ENCODE results near the gene AJAP1.

Gene AJAP1

DNA sequence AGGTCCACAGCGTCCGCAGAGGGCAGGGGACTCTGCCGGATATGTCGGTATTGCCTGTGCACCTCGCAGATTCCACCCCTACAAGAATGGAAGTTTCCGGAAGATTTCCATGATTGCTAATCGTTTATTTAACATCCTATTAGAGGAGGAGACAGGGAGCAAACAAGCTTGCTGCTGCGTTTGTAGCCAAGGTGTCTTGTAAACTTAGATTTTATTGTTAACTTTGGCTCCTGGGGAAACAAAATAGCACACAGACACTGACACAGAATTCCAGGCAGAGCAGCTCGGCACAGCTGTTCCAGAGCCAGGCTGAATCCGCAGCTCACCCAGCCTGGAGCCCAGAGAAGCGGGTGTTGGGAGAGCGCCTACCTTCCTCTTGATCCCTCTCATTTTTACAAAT, 75.7 kb downstream of the AJAP1 start:
- DNase-seq (ENCODE audit: low read depth in 2 of 2): no peak

DNA sequence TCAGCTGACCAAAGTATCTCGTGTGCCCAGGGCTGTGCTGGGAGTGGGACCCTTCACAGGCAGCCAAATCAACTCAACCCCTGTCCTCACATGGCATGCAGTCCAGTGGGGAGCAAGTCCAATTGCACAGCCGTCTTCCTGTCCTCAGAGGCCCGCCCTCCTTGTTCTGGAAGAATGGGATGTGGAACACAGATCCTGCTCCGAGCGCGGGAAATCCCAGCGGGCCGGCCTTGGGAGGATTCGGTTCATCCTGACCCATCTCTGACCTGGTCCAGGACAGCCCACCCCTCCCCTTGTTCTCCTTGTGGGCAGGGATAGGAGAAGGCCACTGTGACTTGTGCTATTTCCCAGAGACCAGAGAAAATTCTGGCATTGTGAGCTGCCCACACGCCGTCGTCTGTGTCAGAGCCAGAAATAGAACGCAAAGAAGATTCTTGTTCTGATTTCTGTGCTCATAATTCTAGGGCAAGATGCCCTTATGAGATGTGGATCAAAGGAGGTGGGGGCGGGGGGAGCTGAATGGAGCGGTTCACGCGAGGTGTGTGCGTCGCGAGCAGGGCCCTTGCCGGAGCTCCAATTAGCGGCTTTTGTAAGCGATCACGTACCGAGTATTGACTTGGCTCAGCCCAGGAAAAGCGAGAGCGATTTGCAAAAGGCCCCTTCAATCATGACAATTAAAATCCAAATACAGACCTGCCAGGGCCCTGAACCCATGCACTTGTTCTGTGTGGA, 79.2 kb downstream of the AJAP1 start:
- no peak for DNase-seq (ENCODE audit: low read depth in 2 of 2)

DNA sequence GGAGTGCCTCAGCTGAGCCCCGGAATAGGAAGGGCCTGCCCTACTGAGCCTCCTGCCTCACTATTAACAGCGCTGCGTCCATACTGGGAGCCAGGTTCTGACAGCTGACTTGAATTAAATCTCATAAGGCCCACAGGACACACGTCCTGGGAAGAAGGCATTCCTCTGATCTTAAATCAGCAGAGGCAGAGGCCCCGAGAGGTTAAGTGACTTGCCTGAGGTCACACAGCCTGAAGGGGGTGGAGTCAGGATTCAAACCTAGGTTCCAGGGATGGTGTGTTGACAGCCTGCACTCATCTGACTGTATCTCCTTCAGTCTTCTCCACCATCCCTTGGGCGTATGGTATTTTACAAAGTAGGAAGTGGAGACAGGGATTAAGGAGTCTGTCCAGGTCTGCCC, 79.8 kb downstream of the AJAP1 start:
- DNase-seq (ENCODE audit: low read depth in 2 of 2): no peak

DNA sequence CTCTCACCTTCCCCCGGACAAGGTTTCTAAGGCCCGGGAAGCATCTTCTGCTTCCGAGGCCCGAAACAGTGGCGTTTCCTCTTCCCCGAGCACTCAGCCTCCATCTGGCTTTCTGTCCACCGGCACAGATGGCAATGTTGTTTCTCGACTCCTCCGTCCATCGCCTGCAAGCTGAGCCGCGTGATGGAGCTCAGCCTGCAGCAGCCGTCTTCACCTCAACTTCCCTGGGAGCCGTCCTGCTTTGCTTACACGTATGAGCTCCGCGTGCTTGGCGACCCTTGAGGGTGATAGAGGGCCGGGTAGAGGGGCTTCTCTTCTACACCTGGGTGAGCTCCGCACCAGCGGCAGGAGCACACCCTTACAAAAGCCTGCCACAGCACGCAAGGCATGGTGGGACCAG, 80.4 kb downstream of the AJAP1 start:
- no peak for DNase-seq (ENCODE audit: low read depth in 2 of 2)

DNA sequence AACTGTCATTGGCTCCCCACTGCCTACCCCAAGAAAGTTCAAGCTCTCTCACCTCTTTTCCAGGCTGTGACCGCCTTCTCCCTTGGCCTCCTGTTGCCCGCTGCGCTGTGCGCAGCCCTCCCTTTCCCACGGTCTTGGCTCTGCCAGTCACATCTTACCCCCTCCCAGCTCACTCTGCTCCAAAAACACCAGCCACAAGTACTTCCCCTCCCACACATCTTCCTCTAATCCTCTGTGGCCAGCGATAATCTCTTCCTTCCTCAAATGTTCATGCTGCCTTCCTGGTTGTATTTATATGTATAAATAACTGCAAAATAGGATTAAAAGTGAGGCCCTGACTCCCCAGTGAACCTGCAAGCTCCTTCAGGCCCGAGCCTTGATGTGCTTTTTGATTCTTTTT, 81.8 kb downstream of the AJAP1 start:
- no peak for DNase-seq (ENCODE audit: low read depth in 2 of 2)

DNA sequence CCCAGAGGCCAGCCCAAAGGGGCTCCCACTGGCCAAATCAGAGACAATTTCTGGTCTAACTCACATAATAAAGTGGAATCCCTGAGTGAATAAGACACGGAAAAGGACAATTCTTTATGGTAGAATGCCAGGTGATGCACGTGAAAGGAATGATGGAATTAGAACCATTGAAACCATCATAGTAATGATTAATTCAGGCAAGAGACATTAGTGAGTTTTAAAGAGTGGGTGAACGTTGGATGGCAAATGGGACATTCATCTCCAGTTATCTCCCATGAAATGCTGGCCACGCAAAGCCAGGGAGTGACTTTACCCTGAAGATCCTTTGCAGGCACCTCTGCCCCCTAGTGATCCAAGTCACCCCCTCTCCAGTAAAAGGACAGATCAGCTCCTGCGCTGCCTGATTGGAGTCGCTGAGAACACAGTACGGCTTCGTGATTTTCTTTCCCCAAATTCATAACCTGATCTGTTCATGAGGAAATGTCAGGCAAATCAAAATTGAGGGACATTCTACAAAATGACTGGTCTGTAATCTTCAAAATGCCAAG, 87.5 kb downstream of the AJAP1 start:
- no peak for DNase-seq (ENCODE audit: low read depth in 2 of 2)

DNA sequence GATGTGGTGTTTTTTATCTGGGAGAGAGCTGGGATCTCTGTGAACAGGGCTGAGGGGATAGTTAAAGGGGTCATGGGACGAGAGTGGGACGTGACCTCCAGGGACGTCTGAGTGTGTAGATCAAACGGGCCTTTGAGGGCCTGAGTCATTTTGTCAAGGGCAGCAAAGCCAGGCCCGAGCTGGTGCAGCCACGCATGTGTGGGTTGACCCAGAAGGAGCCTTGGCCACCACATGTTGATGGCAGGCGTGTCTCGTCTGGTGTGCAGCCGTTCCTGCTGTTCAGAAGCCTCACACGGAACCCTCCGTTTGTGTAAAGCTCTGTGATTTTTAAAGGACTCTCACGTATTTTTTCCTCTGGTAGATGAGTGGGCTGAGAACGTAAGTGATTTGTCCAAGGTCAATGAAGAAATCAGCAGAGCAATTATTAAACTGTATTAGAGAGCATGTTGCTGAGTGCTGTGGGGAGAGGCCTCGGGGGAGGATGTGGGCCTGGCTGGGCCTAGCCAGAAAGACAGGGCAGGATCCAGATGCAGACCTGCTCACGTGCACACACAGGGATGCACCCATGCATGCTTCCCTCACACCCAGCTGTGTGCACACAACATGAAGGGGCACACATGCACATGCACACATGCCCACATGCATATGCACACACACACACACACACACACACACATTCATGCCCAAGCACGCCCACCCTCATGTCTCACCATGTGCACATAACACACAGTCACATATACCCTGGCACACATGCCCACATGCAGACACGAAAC, 89.8 kb downstream of the AJAP1 start:
- DNase-seq (ENCODE audit: low read depth in 2 of 2): no peak

DNA sequence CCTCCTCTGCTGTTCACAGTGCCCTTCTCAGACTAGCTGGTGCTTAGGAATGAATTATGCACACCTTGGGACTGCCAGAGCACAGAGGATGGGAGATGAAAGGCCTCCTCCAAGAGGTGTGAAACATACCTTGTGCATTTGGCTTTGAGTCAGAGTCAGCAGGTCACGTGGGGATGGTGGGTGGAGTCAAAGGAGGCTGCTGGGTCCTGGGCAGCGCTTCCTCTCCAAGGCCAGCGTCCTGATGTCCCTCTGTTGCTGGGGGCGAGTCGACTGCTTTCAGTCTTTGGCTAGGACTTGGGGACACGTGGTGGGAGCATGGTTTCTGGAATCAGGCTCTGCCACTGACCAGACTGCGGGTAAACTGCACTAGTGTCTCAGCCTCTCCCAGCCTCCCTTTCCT, 91.2 kb downstream of the AJAP1 start:
- DNase-seq (ENCODE audit: low read depth in 2 of 2): no peak

DNA sequence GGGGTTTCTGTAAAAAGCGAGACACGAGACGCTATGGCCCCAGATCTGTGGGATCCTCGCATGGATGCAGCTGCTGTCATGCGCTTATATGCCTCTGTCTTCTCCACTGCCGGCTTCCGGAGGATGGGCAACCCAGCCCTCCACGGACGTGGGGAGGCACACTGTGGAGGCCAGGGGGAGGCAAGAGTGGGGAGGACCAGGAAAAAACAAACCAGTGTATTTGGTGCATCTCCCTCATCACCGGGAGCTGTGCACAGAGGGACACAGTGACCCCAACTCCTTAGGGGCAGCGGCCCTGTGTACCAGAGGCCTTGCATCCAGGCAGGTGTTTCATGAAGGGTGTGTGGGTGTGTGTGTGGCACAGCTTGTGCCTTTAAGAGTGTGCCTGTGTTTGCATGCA, 95.0 kb downstream of the AJAP1 start:
- DNase-seq (ENCODE audit: low read depth in 2 of 2): no peak

DNA sequence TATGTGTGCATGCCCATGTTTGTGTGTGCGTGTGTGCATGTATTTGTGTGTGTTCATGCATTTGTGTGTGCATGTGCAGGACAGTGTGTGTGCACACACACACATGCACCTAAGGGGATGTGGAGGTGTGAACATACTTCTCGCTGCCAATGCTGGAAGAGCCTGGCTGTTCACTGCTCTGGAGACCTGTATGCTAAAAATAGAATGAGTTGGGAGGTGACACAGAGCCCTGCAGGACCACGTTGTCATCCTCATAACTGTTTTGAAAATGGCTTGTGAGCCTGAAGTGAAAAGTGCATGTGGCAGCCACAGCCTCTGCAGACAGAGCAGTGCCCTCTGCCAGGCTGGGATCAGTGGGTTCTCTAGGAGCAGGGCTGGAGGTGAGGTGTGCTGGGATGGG, 95.8 kb downstream of the AJAP1 start:
- no peak for DNase-seq (ENCODE audit: low read depth in 2 of 2)

DNA sequence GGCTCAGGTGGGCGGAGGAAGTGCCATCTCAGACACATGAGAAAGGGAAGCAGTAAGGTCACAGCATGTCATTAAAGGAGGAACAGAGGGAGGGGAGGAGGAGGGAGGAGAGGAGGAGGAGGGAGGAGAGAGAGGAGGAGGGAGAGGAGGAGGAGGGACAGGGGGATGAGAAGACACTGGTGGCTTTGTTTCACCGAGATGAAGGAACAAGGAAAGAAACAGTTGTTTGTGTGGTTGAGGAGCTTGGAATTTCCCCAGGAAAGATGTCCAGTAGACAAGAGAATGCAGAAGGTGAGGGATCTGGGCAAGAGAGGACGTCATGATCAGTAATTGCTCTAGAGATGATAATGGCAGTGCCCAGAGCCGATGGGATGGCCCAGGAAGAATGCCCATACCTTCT, 97.7 kb downstream of the AJAP1 start:
- DNase-seq (ENCODE audit: low read depth in 2 of 2): no peak

DNA sequence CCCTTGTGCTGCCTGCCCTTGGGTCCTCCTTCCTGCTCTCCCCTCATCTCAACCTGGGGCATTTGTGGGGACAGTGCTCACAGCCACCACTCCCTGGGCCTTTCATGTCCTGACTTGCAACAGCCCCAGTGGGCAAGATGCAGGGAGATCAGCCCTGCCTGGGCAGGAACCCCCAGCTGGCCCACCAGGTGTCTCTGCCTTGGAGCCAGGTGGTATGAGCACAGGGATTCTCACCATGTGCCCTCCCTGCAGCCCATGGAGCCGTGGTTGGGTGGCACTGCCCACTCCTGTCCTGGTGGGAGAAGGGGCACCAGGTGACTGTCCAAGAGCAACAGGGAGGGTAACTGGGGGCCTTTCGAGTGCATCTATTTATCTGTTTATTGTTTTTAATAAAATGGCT, 100.4 kb downstream of the AJAP1 start:
- DNase-seq (ENCODE audit: low read depth in 2 of 2): no peak

DNA sequence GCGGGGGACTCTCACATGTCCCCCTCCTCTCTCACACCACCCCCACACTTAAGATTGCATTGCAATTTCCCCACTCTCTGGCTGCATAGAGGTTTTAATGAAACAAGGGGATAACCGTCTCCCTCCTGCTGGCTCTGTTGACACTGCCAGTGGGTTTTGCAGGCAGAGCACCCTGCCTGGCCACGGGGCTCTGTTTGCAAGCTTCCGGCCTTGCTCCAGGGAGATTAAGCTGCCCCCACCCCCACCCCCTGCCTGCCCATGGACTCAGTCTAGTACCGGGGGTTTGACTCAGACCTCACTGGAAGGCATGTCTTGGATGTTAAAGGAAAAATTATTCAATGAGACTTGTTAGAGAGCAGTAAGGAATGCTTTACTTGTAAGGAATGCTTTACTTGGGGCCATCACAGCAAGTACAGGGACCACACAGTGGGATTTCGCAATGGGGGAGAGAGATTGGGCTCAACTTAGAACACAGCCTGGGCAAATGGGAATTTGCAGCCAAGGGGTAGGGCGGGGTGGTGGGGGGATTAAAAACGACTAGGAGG, 101.0 kb downstream of the AJAP1 start:
- DNase-seq (ENCODE audit: low read depth in 2 of 2): no peak

DNA sequence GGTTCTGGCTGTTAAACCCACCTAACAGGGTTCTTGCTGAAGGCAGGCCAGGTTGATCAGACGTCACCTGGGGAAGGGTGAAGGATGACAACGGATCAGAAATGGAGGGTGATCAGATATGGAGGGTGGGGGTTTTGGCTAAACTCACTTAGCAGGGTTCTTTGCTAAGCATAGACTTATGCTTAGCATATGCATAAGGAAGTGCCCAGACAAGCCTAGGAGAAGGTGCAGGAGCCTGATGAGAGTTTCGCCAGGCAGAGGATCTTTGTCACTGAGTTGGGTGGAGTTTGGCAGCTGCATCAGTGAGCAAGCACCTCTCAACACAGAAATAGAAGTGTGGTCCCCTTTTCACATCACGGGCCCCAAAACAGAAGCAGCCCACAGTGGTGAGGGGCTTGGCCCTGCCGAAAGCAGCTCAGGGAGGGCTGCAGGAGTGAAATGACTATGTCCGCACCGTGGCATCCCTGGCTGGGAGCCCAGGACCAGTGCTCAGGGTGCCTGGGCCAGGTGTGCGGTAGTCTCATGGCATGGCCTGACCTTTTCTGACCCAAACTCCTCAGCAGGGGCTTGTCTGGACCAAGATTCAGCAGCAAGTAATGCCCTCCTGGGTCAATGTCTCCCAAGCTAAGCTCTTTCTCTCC, 101.6 kb downstream of the AJAP1 start:
- DNase-seq (ENCODE audit: low read depth in 2 of 2): no peak

DNA sequence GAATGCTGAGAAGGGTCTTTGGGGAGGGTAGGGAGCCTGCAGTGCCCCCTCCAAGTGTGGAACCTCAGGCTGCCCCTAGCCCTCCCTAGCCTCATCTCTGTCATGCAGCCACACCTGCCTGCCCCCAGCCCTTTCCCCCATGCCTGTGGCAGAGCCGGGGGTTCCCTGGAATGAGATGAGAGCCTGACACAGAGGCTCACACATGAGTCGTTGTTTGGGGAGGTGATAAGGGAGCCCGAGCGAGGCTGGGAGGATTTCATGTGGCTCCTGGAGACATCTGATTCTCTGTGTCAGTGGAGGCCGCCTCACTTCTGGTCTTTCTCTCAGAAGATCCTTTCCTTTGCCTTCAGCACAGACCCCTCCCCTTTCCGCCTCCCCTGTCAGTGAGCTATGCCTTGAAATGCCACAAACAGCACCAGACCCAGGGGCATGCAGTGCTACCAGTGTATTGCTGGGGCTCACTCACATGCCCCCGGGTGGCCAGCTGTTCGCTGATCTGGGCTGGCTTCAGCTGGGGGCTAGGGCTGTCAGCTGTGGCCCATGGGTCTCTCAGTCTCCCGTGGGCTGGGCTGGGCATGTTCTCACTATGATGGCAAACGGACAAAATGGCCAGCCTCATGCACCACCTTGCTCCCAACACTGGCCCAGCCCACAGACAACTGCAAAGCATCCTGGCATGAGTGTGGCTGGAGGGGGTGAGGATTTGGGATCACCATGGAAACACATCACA, 102.6 kb downstream of the AJAP1 start:
- no peak for DNase-seq (ENCODE audit: low read depth in 2 of 2)

DNA sequence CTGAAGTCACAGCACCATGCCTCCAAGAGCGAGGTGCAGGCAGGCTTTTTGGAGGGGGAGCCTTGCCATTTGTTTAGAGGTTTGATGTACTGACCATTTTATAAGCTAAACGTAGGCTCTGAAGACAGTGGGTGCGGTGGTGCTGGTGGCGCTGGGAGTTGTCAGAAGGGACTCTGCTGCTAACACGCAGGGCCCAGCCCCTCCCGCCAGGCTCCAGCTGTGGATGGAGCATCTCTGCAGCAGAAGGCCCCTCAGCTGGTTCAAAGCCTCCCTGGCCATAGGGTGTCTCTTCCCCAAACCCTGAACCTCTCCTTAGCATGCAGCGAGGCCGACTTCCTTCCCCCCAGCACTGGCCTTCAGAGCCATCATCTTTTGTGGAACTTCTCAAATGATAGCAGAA, 105.3 kb downstream of the AJAP1 start:
- DNase-seq (ENCODE audit: low read depth in 2 of 2): no peak

DNA sequence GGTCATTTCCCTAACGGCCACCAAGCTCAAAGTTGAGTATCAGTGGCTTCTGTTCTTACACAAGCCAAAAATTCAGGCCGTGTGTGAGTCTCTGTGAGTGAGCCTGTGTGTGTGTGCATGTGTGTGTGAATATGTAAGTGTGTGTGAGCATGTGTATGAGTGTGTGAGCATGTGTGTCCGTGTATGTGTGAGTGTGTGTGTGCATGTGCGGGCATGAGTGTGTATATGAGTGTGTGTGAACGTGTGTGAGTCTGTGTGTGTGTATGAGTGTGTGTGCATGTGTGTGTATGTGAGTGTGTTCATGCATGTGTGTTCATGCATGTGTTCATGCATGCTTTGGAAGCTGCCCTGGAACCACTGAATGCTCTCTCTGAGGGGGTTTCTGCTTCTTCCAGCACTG, 105.7 kb downstream of the AJAP1 start:
- no peak for DNase-seq (ENCODE audit: low read depth in 2 of 2)

DNA sequence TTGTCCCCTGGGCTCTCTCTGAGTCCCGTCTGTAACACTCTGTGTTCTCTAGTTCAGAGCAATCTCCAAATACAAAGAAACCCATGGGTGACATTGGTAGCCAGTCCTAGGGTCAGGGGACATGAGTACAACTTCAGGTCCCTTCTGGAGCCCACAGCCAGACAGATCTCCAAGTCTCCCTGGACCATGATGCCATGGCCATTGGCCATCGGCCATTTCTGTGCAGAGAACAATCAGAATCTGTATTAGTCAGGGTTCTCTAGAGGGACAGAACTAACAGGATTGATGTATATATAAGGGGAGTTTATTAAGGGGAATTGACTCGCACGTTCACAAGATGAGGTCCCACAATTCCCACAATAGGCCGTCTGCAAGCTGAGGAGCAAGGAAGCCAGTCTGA, 106.9 kb downstream of the AJAP1 start:
- no peak for DNase-seq (ENCODE audit: low read depth in 2 of 2)

DNA sequence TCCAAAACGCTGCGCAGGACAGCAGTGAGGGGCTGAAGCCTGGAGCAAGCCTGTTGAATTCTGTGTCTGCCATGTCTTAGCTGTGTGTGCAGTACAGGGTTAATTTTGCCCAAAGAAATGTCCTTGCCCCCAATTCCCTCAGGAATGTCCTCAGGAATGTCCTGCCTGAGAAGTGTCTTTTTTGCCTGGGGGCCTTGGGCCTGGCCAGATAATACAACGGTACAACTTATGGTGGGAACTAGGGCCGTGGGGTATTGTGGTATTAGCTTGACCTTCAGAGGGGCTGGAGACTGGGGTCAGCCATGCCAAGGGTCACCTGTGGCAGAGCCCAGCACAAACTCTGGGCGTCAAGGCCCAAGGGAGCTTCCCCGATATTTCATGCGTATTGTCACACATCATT, 107.7 kb downstream of the AJAP1 start:
- no peak for DNase-seq (ENCODE audit: low read depth in 2 of 2)

DNA sequence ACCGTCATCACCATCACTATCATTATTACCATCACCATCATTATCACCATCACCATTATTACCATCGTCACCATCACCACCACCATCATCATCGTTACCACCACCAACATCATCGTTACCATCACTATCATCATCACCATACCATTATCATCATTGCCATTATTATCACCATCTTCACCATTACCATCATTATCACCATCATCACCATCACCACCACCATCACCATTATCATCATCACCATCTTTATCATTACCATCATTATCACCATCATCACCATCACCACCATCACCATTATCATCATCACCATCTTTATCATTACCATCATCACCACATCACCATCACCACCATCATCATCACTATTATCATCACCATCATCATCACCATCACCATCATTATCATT, 112.9 kb downstream of the AJAP1 start:
- DNase-seq (ENCODE audit: low read depth in 2 of 2): no peak

DNA sequence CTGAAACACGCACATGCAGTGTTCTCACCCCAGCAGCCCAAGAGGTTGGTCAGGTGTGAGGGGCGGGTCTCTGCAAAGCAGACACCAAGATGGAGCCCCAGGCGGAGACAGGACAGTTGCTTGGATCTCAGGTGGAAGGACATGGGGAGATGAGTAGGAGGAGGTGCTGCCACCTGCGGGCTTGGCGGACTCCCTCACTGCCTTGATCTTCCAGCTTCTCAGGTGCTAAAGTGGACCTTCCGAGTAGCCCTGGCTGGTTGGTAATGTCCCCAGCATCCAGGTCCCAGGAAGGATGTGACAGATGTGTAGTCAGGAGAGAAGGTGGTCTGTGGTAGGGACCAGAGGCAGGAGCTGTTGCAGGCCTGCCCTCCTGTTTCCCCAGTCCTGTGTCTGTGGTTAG, 114.1 kb downstream of the AJAP1 start:
- no peak for DNase-seq (ENCODE audit: low read depth in 2 of 2)
